ENCODE results near the gene INPP4A.
A peak's percentile ranks its signal among the peaks of the same experiment; 100 is the strongest.

GRCh38 chr2:98580656-98581284, 136.1 kb downstream of the INPP4A start:
- TF ChIP-seq CTCF (conservative IDR thresholded peaks at IDR 0.05; ENCODE audit: low read depth, low read length) (0 out of 2 replicates have a peak, but pooled peaks have one; percentile 20), EZH2 (IDR thresholded peaks at IDR 0.05; ENCODE audit: low read length, unreplicated experiment) (no peak), EZH2phosphoT487 (IDR thresholded peaks at IDR 0.05; ENCODE audit: borderline replicate concordance, low read length) (no peak)

Measured in PC-3 (cell line).